ENCODE data around the gene SERPINA12. TPM values are rescaled to one million over a fixed set of nuclear protein-coding genes. Genes with fewer than 3 reads are reported as not detected.

Gene SERPINA12
- total RNA-seq, 1 experiment from 2014 or later = not detected

DNA sequence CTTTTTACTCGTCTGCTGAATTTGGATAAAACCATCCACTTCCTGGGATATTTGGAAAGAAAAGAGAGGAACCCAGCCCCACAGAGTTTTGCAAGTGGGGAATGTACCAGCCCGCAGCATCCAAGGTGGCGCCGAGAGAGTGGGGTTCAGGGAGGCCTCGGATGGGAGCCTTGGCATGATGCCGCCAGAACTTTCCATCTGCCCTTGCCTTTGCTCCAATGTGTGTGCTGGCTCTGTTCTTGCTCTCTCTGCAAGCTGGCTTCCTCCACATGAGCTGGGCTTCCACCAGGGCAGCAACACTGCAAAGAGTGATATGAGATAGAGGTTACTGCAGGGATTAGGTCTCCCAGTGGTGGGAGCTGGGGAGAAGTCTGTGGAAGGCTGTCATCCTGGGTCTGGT, 6.6 kb upstream of the SERPINA12 start:
- Mint-ChIP-seq H3K27ac (no peak overlapping the region), H3K27me3 (ENCODE audit: low read depth) (no peaks in the 10 kb centered on the region), H3K4me1 (peaks cover 19% of the 10 kb centered on the region), H3K9me3 (peaks cover 15% of the 10 kb centered on the region), H3K4me3 (no peak overlapping the region), H3K36me3 (peaks cover 11% of the 10 kb centered on the region)
- no peak for TF ChIP-seq ELF4 (CRISPR knock-in tag; IDR thresholded peaks at IDR 0.05; ENCODE audit: low read depth)
- TF ChIP-seq PRRX2 (CRISPR knock-in tag; IDR thresholded peaks at IDR 0.05) = no peak
- TF ChIP-seq, protein P1, sequence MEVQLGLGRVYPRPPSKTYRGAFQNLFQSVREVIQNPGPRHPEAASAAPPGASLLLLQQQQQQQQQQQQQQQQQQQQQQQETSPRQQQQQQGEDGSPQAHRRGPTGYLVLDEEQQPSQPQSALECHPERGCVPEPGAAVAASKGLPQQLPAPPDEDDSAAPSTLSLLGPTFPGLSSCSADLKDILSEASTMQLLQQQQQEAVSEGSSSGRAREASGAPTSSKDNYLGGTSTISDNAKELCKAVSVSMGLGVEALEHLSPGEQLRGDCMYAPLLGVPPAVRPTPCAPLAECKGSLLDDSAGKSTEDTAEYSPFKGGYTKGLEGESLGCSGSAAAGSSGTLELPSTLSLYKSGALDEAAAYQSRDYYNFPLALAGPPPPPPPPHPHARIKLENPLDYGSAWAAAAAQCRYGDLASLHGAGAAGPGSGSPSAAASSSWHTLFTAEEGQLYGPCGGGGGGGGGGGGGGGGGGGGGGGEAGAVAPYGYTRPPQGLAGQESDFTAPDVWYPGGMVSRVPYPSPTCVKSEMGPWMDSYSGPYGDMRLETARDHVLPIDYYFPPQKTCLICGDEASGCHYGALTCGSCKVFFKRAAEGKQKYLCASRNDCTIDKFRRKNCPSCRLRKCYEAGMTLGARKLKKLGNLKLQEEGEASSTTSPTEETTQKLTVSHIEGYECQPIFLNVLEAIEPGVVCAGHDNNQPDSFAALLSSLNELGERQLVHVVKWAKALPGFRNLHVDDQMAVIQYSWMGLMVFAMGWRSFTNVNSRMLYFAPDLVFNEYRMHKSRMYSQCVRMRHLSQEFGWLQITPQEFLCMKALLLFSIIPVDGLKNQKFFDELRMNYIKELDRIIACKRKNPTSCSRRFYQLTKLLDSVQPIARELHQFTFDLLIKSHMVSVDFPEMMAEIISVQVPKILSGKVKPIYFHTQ (CRISPR knock-in tag; IDR thresholded peaks at IDR 0.05) = no peak
- TF ChIP-seq CREB1 (CRISPR knock-in tag; IDR thresholded peaks at IDR 0.05) = no peak
- TF ChIP-seq ZNF396 (CRISPR knock-in tag; IDR thresholded peaks at IDR 0.05; ENCODE audit: borderline replicate concordance) = no peak
- TF ChIP-seq ZNF263 (CRISPR knock-in tag; IDR thresholded peaks at IDR 0.05; ENCODE audit: low read depth) = no peak
- no peak for TF ChIP-seq TCF7 (CRISPR knock-in tag; IDR thresholded peaks at IDR 0.05; ENCODE audit: low read depth)
- TF ChIP-seq, protein P2, sequence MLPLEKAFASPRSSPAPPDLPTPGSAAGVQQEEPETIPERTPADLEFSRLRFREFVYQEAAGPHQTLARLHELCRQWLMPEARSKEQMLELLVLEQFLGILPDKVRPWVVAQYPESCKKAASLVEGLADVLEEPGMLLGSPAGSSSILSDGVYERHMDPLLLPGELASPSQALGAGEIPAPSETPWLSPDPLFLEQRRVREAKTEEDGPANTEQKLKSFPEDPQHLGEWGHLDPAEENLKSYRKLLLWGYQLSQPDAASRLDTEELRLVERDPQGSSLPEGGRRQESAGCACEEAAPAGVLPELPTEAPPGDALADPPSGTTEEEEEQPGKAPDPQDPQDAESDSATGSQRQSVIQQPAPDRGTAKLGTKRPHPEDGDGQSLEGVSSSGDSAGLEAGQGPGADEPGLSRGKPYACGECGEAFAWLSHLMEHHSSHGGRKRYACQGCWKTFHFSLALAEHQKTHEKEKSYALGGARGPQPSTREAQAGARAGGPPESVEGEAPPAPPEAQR (CRISPR knock-in tag; IDR thresholded peaks at IDR 0.05) = no peak
- no peak for TF ChIP-seq ZNF532 (CRISPR knock-in tag; IDR thresholded peaks at IDR 0.05; ENCODE audit: borderline replicate concordance)
- TF ChIP-seq FOXP4 (CRISPR knock-in tag; IDR thresholded peaks at IDR 0.05) = no peak
- TF ChIP-seq, protein P3, sequence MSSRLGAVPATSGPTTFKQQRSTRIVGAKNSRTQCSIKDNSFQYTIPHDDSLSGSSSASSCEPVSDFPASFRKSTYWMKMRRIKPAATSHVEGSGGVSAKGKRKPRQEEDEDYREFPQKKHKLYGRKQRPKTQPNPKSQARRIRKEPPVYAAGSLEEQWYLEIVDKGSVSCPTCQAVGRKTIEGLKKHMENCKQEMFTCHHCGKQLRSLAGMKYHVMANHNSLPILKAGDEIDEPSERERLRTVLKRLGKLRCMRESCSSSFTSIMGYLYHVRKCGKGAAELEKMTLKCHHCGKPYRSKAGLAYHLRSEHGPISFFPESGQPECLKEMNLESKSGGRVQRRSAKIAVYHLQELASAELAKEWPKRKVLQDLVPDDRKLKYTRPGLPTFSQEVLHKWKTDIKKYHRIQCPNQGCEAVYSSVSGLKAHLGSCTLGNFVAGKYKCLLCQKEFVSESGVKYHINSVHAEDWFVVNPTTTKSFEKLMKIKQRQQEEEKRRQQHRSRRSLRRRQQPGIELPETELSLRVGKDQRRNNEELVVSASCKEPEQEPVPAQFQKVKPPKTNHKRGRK (CRISPR knock-in tag; IDR thresholded peaks at IDR 0.05; ENCODE audit: borderline replicate concordance) = no peak
- TF ChIP-seq IRF2 (CRISPR knock-in tag; IDR thresholded peaks at IDR 0.05; ENCODE audit: borderline replicate concordance, low read depth) = no peak
- no peak for TF ChIP-seq ZNF425 (CRISPR knock-in tag; conservative IDR thresholded peaks at IDR 0.05)
- ChIA-PET POLR2A (no interaction called here), CTCF (interaction anchor here (1.1 to 1.3 kb wide), 2 partner anchors 29 to 82 kb away, joined by 3 to 5 read pairs; no protein-coding TSS in a partner anchor)
- ATAC-seq = no peak
- no peak for DNase-seq (ENCODE audit: low spot score)
